C4-2B (cell line): Measurements from ENCODE around the gene TMEM132D.

Source experiments
- H3K27ac ChIP-seq: fragments of 450-650 bp; 2 replicates; pipeline ENCODE4 v1.5.1; 2017
- ZFX ChIP-seq: fragments of 450-650 bp; IDR thresholded peaks from 2 replicates; pipeline ENCODE4 v1.6.1; 2017
- TF ChIP-seq, protein P1 (sequence below): fragments of 450-650 bp; conservative IDR thresholded peaks from 2 replicates; pipeline ENCODE4 v1.5.1; 2017; ENCODE audit warnings: mild to moderate bottlenecking

The TMEM132D gene

DNA sequence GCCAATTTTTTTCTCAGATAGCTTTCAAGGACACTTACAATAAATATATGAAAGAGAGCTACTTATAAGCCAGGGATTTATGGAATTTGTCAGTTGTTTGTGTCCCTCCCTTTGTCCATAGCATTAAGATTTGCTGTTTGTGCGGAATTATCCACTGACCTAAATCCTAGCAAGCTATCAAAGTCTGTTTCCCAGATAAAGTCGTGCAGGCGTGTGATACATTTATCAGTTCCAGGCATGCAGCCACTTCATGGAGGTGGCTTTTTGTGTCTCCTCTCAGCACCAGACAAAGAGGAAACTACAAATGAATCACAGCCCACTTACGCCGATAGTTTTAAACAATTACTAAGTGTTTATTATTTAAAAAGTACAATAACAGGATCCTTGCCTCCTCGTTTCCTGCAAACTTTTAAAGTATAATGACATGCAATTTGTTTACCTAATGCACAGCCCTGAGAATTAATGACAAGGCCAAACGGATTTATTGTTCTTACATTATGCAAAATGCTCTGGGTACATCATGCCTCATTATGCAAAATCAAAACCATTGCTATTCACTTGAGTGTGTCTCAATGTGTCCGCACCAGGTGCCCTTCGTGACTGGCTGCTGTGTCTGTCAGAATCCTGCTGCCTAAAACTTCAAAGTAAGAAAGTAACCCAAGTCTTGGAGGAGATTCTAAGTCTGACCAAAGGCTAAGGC, 627.3 kb downstream of the TMEM132D start:
- H3K27ac ChIP-seq = no peak overlapping the region
- TF ChIP-seq, protein P1, sequence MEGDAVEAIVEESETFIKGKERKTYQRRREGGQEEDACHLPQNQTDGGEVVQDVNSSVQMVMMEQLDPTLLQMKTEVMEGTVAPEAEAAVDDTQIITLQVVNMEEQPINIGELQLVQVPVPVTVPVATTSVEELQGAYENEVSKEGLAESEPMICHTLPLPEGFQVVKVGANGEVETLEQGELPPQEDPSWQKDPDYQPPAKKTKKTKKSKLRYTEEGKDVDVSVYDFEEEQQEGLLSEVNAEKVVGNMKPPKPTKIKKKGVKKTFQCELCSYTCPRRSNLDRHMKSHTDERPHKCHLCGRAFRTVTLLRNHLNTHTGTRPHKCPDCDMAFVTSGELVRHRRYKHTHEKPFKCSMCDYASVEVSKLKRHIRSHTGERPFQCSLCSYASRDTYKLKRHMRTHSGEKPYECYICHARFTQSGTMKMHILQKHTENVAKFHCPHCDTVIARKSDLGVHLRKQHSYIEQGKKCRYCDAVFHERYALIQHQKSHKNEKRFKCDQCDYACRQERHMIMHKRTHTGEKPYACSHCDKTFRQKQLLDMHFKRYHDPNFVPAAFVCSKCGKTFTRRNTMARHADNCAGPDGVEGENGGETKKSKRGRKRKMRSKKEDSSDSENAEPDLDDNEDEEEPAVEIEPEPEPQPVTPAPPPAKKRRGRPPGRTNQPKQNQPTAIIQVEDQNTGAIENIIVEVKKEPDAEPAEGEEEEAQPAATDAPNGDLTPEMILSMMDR = no peak
- TF ChIP-seq ZFX = no peak

DNA sequence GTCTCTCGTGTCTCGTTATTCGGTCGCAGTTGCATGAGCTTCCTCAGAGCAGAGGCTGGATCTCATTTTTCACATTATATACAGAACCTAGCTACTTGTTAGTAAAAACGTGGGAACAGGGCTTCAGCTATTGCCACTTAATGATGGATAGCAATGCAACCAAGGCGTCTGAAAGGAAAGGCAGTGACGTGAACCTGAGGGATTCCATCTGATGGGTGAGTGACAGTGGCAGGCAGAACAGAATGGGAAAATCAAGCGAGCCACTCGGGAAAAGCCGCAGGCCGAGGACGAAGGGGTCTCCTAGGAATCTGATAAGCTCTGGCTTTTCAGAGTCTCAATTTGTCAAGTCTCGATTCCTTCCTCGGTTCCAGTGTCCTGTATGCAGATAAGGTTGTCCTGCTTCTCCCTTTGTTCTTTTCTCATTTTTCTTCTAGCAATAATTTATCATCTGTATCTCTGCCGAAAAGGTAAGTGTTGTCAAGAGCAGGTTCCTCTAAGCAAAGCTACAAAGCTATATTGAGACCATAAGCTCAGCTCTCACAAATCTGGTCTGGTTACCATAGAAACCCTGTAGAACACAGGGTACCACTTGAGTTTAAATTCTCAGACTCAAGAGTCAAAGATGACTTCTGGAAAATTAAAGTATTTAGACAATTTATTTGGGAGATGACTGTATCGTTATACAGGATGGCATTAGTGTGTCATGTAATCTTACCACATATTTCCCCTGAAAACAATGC, 633.9 kb downstream of the TMEM132D start:
- no peak overlapping the region for H3K27ac ChIP-seq
- TF ChIP-seq, protein P1 = no peak

- TF ChIP-seq ZFX = no peak
- TF ChIP-seq, protein P1 = no peak
- H3K27ac ChIP-seq = no peak overlapping the region
These were observed 645.0 kb downstream of the TMEM132D start for GRCh38 chr12:129258781-129259318.

GRCh38 chr12:129257524-129257923, 646.3 kb downstream of the TMEM132D start:
- TF ChIP-seq, protein P1 = no peak
- no peak overlapping the region for H3K27ac ChIP-seq

- no peak for TF ChIP-seq ZFX
- TF ChIP-seq, protein P1 = no peak
- no peak overlapping the region for H3K27ac ChIP-seq
These were observed 657.2 kb downstream of the TMEM132D start for GRCh38 chr12:129246630-129247029.

- H3K27ac ChIP-seq = no peak overlapping the region
These were observed 658.1 kb downstream of the TMEM132D start for GRCh38 chr12:129245769-129246168.

More at GRCh38 chr12:129245769-129246168, 658.1 kb downstream of the TMEM132D start:
- TF ChIP-seq, protein P1 = no peak
- TF ChIP-seq ZFX = no peak
